ENCODE measurements around the gene SAMD14. TPM values are rescaled to one million over a fixed set of nuclear protein-coding genes. Genes with fewer than 3 reads are reported as not detected.
A peak's percentile ranks its signal among the peaks of the same experiment; 100 is the strongest.

Gene SAMD14
- total RNA-seq, 1 donor from 2014 or later, result 21.2 TPM

DNA sequence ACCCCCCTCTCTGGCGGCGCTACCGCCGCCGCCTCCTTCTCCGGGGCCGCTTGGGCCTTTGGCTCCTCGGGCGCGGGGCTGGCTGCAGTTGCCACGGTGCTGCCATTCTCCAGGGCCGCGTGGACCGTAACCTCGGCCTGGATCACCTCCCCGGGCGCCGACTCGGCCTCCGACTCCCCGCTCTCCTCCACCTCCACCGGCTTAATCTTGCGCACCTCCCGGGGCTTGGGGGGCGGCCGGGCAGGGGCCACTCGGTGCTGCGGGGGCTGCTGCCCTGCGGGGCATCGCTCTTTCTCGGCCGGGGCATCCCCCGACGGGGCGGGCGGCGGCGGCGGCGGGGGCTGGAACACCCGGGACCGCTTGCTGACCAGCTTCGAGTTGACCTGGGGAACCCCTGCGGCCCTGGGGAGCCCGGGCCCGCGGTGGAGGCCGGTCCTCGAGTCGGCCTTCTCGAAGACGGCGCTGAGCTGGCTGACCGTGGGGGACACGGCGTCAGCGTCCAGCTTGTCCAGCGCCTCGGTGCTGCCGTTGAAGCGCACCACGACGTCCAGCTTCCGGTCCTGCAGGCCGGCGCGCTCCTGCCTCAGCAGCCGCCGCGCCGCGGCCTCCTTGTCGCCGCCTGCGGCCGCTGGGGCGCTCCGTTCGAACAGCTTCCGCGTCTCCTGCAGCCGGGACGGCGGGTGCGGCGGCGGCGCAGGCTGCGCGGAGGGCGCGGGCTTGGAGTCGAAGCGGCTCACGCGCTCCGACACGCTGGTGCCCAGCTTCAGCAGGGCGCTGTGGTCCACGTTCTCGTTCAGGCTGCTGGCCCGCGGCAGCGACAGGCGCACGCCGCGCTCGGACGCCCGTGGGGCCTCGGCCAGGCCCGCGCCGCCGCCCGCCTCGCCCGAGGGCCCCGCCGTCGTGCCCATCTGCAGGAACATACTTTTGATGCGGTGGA, 19.7 kb upstream of the SAMD14 start:
- DNase-seq (ENCODE audit: low spot score in 2 of 2) (peak in 1 of 2 donors; percentile 73), FAIRE-seq (no peak)

DNA sequence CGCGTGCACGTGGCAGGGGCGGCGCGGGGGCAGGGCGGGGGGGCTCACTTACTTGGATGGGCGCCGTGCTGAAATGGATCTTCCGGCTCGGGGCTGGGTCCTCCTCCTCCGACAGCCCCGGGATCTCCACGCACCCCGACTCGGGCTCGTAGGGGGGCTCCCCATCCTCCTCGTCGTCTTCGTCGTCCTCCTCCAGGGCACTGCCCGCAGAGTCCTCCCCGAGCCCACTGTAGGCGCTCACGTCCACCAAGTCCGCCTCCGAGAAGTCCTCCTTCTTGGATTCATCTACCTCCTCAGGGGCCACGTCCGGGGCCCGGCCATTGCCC, 19.1 kb upstream of the SAMD14 start:
- no peak for FAIRE-seq
- no peak for DNase-seq (ENCODE audit: low spot score in 2 of 2)

DNA sequence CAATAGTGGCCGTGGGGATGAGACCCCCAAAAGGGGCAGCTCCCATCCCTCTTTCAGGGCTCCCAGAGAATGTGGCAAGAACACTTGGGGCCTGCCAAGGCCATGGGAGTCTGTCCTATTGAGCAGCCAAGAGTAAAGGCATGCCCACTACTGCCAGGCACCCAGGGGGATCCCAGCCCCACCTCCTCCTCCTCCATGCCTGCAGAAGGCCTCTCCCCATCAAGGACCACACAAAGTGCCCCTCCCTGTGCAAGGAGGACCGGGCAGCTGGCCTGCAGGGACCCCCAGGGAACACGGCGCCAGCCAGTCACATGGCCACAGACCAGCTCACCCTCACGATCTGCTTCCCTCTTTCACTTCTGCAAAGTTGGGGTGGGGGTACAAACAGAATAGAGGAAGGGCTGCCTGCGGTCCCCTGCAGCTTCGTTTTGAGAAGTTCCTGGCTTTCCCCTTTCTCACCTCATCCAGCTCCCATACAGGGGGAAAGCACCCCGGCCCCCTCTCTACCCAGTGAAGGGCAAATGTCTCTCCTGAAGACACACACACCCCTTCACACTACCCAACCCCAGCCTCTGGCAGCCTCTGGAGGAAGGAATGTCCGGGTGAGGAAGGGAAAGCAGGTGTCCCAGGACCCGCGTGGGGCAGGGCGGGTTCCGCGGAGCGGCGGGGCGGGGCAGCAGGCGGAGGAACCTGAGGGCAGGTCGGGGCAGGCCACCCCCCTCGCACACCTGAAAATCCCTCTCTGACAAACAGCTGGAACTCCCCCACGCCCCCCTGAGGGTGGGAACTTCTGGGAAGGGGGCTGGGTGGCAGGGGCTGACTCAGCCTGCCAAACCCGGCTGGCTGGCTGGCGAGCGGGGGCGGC, 18.5 kb upstream of the SAMD14 start:
- no peak for FAIRE-seq
- DNase-seq (ENCODE audit: low spot score in 2 of 2), result peak; percentile 67 to 75

DNA sequence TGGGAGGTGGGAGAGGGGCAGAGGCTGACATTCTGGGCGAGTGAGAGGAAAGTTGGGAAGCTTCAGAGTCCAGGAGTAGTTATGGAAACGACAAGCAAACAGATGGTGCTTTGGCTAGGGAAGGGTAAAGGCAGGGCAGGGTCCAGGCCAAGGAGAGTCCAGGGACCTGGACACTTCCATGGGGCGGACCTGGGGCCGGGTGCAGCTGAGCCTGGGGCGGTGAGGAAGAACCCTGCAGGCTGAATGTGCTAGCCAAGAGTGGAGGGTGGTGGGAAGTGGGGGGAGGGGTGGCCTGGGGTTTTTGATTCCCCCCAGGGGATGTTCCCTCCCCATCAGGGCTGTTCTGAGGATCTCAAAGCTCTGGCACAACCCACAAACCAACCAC, 17.9 kb upstream of the SAMD14 start:
- no peak for DNase-seq (ENCODE audit: low spot score in 2 of 2)
- no peak for FAIRE-seq

DNA sequence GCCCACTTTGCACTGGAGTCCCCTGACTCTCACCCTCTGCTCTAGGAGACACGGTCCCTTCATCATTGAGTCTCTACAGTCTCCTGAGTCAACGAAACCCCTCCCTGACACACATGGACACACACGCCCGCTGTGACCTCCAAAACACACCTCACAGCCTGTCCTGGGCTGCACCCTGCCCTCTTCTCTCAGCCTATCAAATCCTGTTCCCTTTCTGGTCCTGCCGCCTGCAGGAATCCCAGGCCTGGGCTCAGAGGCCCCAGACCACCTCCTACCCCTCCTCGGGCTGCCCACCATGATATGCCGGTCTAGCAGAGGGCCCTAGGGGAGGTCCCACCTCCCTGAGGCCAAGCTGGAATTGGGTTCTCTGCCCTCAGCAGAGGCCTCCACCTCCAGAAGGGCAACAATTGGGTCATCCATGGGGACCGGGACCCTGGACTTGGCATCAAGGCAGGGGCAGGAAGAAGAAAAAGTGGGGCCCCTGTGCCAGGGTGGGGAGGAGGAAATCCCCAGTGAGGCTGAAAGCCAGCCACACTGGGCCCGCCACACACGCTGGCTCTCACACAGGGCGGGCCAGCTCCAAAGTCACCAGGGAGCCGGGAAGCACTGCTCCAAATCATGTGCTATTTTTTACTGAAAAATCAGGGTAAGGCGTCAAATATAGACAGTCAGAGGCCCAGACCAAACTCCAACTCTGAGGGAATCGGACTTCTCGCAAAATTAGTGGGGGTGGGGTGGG, 17.1 kb upstream of the SAMD14 start:
- no peak for DNase-seq (ENCODE audit: low spot score in 2 of 2)
- FAIRE-seq, result no peak

DNA sequence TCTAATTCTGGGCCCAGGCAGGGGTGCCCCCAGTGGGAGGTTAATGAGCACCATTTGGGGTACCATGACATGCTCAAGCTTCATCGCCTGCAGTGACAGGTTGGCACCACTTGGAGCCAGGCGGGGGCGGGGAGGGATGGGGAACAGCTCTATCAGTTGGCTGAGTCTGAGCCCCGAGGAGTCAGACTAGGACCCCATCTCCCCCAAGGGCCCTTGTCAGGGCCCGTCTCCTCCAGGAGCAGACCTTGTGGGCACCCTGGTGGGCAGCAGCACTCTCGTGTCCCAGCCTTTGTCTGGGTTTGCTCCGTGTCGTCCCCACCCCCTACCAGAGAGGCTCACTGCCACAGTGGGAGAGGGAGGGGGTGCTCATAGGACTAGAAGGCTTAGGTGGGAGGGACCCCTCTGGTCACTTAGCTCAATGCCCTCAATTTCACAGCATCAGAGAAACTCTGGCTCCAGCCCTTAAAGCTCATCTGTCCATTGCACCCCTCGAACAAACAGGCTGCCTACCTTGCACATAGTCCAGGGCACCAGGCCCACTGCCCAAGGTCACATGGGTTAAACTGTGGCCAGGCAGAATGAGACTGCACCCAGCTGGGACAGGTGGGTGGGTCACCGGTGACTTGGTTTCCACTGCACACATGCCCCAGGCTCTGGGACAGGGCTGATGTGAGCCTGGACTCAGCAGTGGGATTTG, 16.4 kb upstream of the SAMD14 start:
- FAIRE-seq, result no peak
- no peak for DNase-seq (ENCODE audit: low spot score in 2 of 2)

DNA sequence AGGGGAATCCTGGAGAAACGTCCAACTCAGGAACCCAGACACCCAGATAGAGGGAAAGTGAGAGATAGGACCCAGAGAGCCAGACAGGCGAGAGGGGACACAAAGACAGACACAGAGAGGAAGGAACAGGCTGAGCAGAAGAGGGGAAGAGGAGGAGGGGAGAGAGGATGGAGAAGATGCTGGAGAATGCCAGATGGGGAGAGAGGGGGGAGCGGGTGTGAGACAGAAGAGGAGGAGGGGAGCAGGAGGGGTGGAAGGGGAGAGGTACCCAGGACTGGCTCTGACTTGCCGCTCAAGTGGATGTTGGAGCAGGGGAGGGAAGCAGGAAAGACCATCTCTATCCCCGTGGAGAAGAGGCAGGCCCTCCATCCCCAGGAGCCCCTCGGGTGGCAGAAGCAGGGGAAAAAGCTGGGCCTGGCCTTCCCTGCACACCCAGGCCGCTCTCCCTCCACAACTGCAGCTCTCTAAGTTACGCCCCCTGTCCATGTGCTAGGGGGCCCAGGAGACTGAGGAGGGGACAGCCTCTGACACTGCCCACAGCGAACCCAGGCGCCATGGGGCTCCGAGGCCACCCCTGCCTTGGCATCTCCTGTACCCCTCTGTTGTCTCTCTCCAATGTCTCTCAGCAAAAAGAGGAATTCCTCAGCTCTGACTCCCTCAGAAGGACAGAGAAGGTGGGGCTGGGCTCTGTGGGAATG, 15.7 kb upstream of the SAMD14 start:
- no peak for DNase-seq (ENCODE audit: low spot score in 2 of 2)
- no peak for FAIRE-seq

DNA sequence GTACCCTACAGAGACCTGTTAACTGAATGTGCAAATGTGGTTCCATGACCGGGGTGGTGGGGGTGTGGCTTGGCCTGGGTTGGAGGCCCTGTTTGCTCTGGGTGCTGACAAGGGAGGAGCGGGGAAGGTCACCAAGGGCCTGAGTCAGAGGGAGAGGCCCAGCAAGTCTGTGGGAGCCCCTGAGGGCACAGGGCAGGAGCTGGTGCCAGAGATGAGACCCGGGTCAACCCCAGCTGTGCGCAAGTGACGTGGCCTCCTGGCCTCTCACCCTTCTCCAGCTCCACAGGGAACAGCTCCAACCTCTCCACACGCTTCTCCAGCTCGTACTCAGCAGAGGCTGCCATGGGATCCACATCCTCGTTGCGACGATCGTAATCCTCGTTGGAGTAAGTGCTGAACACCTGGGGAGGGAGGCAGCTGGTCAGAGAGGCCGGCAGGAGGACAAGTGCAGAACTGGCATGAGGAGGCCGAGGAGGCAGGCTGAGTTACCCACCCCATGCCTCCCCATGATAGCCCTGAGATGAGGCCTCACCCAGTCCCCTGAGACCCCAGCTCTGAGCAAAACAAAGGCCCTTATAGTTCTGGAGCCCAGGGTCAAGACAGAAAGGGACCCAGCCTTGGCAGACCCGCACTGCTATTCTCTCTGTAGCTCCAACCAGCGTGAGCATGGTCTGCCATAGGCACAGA, 15.0 kb upstream of the SAMD14 start:
- DNase-seq (ENCODE audit: low spot score in 2 of 2), result no peak
- no peak for FAIRE-seq

DNA sequence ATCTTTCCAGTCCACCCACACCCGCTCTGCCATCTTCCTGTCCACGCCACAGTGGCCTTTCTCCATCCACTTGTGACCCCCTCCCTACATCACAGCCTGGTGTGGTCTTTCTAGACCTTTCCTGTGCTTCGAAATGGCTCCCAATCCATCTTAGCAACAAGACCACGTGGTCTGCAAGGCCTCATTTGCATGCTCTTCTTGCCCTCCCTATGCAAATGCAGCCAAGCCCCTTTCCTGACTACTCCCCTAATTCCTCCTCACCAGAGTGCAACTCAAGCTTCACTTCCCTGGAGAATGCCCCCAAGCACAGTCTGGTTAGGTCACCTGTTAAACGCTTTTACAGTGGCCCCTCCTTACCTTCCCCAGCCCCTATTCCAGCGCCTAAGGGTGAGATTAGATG, 14.4 kb upstream of the SAMD14 start:
- no peak for DNase-seq (ENCODE audit: low spot score in 2 of 2)
- FAIRE-seq, result no peak

DNA sequence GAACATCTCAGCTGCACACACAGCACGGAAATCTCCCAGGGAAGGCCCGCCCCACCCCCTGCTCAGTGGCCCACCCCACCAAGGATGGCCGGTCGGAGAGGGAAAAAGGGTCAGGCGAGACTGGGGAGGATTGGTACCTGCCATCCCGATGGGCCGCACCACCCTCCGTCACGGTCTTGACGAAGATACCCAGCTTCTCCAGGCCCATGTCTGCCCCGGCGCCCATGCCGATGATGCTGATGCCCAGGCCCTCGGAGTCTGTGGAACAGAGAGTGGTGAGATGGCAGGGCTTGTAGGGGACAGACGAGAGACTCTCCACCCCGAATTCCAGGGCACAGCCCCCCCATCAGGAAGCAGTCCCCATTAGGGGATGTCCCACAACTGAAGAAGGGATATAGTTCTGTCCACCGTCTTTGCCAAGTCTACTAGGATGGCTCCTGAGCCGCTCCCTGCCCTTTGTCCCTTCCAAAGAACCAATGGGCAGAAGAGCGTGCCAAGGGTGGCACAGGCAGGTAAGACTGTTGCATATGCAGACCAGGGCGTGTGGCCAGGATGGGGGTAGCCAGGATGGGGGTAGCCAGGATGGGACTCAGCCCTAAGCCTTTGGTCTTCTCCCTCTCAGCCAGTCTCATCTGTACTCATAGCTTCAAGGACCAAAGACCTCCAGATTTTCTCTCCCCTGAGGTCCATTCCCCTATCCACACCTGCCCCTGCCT, 13.7 kb upstream of the SAMD14 start:
- FAIRE-seq, result no peak
- DNase-seq (ENCODE audit: low spot score in 2 of 2), result no peak

DNA sequence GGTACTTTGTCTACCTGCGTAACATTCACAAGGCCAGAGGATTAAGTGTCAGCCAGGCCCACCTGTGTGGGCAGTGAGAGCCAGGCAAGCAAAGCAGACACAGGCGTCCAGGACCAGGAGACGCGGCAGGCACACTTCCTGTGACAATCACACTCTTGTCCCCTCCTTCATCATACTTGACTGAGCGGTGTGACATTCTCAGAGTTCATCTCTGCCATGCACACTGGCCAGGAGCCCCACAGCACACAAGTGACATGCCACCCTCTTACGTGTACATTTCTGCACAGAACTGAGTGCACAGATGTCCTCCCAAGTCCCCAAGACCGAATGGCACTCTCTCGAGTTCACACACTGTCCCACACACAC, 11.8 kb upstream of the SAMD14 start:
- FAIRE-seq, result no peak

DNA sequence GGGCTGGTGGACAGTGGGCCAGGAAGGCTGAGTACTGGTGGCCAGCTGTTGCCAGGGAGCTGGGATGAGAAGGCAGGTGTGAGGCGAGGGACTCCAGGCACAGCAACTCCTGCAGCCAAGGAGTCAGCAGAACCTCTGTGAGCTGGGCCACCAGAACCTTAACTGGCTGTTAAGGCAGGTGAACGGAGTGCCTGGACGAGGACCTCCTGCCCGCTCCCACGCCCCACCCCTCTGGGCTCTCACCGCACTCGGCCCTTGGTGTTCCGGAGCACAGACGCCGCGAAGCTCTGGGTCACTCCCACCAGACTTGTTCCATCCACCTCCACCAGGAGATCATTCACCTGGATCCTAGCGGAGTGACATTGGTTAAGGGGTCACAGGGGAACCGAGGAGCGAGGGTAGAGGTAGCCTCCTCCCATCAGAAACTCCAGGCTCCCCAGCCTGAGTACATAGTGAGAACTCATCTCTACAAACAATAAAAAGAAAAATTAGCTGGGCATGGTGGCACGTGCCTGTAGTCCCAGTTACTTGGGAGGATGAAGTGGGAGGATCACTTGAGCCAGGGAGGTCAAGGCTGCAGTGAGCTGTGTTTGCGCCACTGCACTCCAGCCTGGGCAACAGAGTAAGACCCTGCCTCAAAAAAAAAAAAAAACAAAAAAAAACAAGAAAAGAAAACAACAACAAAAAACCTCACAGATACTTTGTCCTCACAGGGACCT, 11.2 kb upstream of the SAMD14 start:
- DNase-seq (ENCODE audit: low spot score in 2 of 2) (no peak), FAIRE-seq (no peak)

More for the DNA sequence above, 11.8 kb upstream of the SAMD14 start:
- no peak for DNase-seq (ENCODE audit: low spot score in 2 of 2)

DNA sequence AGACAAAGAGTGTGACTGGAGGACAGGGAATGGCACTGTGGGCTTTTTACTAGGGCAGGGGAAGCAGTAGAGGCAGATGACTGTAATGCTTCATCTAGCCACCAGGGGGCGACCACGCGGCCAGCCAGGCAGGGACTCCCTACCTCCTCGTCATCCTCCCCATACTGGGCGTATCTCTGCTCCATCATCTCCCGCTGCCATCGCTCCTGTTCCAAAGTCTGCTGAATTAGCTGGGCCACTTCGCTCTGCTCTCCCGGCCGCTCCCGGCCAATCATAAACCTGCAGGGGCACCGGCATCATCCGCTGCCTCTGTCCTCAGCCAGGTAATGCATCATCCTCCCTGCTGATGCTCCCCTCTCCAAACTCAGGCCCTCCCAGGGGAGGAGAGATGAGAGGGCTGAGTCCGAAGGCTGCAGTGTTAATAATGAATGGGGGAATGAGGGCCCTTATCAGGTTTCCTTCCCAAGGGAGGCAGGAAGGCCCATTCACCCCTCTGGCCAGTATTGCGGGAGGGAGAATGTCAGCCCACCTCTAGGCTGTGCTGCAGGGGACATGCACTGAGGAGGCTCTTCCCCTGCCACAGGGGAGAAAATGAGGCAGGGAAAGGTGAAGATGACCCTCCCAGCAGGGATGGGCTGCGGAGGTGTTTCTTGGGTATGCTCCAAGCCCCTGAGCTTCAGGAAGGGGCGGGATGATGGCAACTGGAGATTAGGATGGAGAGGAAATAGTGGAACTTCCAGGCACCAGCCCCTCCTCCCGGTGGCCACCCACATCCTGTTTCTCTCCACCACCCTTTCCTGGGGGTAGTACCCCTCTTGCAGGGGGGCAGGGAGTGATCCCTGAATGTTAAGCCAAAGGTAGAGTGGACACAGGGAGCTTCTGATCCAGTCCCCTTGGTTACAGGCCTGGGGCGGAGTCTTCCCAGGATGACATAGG, 10.3 kb upstream of the SAMD14 start:
- FAIRE-seq (no peak), DNase-seq (ENCODE audit: low spot score in 2 of 2) (peak; percentile 75 to 88)

DNA sequence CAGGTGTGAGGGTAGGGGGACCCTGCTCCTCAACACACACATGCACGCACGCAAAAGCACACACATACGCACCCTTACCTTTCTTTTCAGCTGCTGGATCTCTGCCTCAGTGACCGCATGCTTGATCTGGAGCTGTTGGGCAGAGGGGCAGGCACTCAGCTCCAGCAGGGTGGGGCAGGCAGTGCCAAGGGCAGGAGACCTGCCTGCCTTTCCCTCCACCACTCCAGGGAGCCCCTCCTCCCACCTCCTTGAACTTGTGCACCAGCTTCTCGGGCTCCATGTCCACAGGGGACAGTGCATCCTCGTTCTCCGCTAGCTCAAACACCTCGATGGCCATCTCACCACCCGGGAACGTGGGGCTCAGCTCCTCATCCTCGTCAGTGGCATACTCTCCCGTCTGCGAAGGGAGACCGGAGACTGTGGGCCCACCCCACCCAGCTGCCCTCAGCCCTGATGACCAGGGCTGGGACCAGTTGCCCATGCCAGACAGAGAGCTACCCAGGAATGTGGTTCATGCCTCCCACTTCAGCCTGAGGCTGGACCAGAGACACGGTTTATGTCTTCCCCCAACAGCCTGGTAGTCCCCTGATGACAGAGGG, 9.3 kb upstream of the SAMD14 start:
- FAIRE-seq (no peak), DNase-seq (ENCODE audit: low spot score in 2 of 2) (no peak)

DNA sequence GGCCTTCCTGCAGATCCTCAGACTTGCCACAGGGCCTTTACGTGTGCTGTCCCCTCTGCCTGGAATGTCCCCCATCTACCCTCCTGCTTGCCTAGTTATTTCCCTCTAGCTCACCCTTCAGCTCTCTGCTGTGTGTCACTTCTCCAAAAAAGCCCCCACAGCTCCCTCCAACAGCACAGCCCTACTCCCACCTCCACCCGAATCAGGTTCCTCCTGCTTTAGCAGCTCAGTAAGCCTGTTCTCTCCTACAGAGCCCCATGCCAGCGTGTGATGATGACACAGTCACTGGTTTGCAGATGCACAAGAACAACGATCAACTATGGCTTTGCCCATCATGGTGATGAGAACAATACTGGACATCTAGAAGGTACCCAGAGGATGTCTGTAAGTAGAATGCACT, 7.1 kb upstream of the SAMD14 start:
- FAIRE-seq (no peak), DNase-seq (ENCODE audit: low spot score in 2 of 2) (no peak)

DNA sequence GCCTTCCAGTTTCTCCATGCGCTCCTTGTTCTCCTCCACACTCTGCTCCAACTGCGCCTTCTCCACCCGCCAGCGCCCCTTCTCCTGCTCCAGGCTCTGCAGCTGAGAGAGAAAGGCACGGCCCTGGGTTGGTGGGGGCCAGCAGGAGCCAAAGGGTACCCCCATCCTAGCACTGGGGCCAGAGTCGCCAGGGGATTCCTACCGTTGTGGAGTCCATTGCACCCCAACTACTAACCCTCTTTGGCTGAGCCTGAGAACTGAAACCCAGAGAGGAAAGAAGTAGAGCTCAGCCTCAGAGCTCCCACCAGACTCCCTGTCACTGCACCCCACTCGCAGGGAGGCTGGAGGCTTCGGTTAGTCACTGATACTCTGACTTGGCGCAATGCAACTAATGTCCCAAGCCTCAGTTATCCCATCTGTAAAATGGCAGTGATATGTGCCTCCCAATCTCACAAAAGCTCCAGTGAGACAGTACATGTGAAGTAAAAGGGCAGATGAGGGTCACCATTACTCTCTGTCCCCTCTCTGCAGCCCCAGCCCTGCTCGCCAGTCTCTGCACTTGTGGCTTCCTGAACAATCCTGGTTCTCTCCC, 6.2 kb upstream of the SAMD14 start:
- FAIRE-seq (no peak), DNase-seq (ENCODE audit: low spot score in 2 of 2) (no peak)
